NB4 (cell line): ENCODE results near the gene LAMTOR4.

ENCODE experiments used
- MAX ChIP-seq: IDR thresholded peaks from 2 replicates; pipeline ENCODE4 v1.6.1; 2011; ENCODE audit warnings: low read depth, low read length
- TF ChIP-seq, protein P1 (sequence below): IDR thresholded peaks from one replicate; pipeline ENCODE4 v1.5.1; 2012; ENCODE audit warnings: low read depth, low read length

- TF ChIP-seq, protein P1, sequence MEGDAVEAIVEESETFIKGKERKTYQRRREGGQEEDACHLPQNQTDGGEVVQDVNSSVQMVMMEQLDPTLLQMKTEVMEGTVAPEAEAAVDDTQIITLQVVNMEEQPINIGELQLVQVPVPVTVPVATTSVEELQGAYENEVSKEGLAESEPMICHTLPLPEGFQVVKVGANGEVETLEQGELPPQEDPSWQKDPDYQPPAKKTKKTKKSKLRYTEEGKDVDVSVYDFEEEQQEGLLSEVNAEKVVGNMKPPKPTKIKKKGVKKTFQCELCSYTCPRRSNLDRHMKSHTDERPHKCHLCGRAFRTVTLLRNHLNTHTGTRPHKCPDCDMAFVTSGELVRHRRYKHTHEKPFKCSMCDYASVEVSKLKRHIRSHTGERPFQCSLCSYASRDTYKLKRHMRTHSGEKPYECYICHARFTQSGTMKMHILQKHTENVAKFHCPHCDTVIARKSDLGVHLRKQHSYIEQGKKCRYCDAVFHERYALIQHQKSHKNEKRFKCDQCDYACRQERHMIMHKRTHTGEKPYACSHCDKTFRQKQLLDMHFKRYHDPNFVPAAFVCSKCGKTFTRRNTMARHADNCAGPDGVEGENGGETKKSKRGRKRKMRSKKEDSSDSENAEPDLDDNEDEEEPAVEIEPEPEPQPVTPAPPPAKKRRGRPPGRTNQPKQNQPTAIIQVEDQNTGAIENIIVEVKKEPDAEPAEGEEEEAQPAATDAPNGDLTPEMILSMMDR, result no peak
- TF ChIP-seq MAX, result no peak
Observed at GRCh38 chr7:100171840-100172239, 23.1 kb downstream of the LAMTOR4 start.
